ENCODE results near the gene PPM1L.

The PPM1L gene

GRCh38 chr3:160748787-160749186 lies 7.2 kb upstream of the PPM1L start:
- DNase-seq (ENCODE audit: extremely low read depth, low read depth) = no peak
- TF ChIP-seq CTCF (IDR thresholded peaks at IDR 0.05; ENCODE audit: low read depth, low read length) = no peak

- TF ChIP-seq CTCF (IDR thresholded peaks at IDR 0.05; ENCODE audit: low read depth, low read length) = no peak
- DNase-seq (ENCODE audit: extremely low read depth, low read depth) = no peak
Measured at GRCh38 chr3:160753953-160754352, 2.1 kb upstream of the PPM1L start.

- TF ChIP-seq CTCF (IDR thresholded peaks at IDR 0.05; ENCODE audit: low read depth, low read length) = no peak
- DNase-seq (ENCODE audit: extremely low read depth, low read depth) = no peak
Measured at GRCh38 chr3:160754371-160754854, 1.6 kb upstream of the PPM1L start.

- peak; percentile 80 for DNase-seq (ENCODE audit: extremely low read depth, low read depth)
- TF ChIP-seq CTCF (IDR thresholded peaks at IDR 0.05; ENCODE audit: low read depth, low read length) = no peak
Measured at GRCh38 chr3:160754855-160755747, 930 bp upstream of the PPM1L start.

GRCh38 chr3:160757233-160758106 lies 1.4 kb downstream of the PPM1L start:
- TF ChIP-seq CTCF (IDR thresholded peaks at IDR 0.05; ENCODE audit: low read depth, low read length) = no peak
- no peak for DNase-seq (ENCODE audit: extremely low read depth, low read depth)

- DNase-seq (ENCODE audit: extremely low read depth, low read depth) = no peak
- TF ChIP-seq CTCF (IDR thresholded peaks at IDR 0.05; ENCODE audit: low read depth, low read length) = no peak
Measured at GRCh38 chr3:160758929-160759577, 3.0 kb downstream of the PPM1L start.

All from AG09319 (cell line).